ENCODE data around the gene BMPR1A. TPM values are rescaled to one million over a fixed set of nuclear protein-coding genes. Genes with fewer than 3 reads are reported as not detected.

Gene BMPR1A
- total RNA-seq, 1 experiment from 2014 or later = 42.6 TPM

GRCh38 chr10:86824151-86824550 lies 67.7 kb downstream of the BMPR1A start:
- BruUV-seq (replicated peaks) = no TSS peak
- Histone ChIP-seq H3K9me3 (ENCODE audit: control insufficient read depth in 1 of 2, insufficient read depth in 1 of 2, low read depth in 1 of 2, low read length in 2 of 2) (no peaks in the 10 kb centered on the region), H3K4me1 (ENCODE audit: control insufficient read depth in 1 of 2, insufficient read depth in 2 of 2, low read length in 2 of 2) (peaks cover 7 to 12% of the 10 kb centered on the region in 2 experiments; a peak in 3 of 4 replicates), H3K9ac (ENCODE audit: low read length) (no peak overlapping the region), H3K9me2 (ENCODE audit: insufficient read depth) (no peaks in the 10 kb centered on the region), H2AFZ (ENCODE audit: low read depth, low read length, poor library complexity, severe bottlenecking) (no peak overlapping the region), H3K4me3 (replicated peaks in 1 of 2; ENCODE audit: low read depth in 1 of 2, low read length in 2 of 2) (no peak overlapping the region), H3K36me3 (ENCODE audit: control insufficient read depth in 1 of 2, insufficient read depth in 2 of 2, low read length in 2 of 2) (no peaks in the 10 kb centered on the region), H3K79me2 (ENCODE audit: insufficient read depth, low read length) (peaks cover 54% of the 10 kb centered on the region), H3K4me2 (ENCODE audit: low read length) (no peak overlapping the region), H3K27ac (ENCODE audit: low read depth, low read length) (no peak overlapping the region), H4K20me1 (ENCODE audit: insufficient read depth) (no peaks in the 10 kb centered on the region), H3K27me3 (ENCODE audit: insufficient read depth, low read length) (no peaks in the 10 kb centered on the region)
- ChIA-PET RAD21 (ENCODE audit: low non-redundant PET in 1 of 2, low total read pairs in 2 of 2, uncharacterized antibody in 2 of 2, unreplicated experiment in 2 of 2) (no interaction called here), CTCF (no interaction called here), POLR2A (no interaction called here)
- intact Hi-C loops (cut with micrococcal nuclease) = no loop called here
- DNase-seq (ENCODE audit: low read depth, low spot score) = no peak
- ATAC-seq = no peak
- no peak for TF ChIP-seq POLR2A (IDR thresholded peaks at IDR 0.05; ENCODE audit: borderline replicate concordance, extremely low read depth, insufficient read depth, insufficient read length)

DNA sequence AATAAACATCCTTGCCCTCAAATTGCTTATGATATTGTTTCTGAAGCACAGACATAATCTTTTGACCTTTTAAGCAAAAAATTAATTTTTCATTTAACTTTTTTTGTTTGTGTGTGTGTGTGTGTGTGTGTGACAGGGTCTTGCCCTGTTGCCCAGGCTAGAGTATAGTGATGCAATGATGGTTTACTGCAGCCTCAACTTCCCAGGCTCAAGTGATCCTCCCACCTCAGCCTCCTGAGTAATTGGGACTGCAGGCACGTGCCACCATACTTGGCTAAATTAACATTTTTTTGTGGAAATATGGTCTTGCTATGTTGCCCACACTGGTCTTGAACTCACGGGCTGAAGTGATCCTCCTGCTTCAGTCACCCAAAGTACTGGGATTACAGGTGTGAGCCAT lies 68.9 kb downstream of the BMPR1A start:
- Histone ChIP-seq H3K36me3 (ENCODE audit: control insufficient read depth in 1 of 2, insufficient read depth in 2 of 2, low read length in 2 of 2) (no peaks in the 10 kb centered on the region), H3K27me3 (ENCODE audit: insufficient read depth, low read length) (no peaks in the 10 kb centered on the region), H4K20me1 (ENCODE audit: insufficient read depth) (no peaks in the 10 kb centered on the region), H3K9me3 (ENCODE audit: control insufficient read depth in 1 of 2, insufficient read depth in 1 of 2, low read depth in 1 of 2, low read length in 2 of 2) (no peaks in the 10 kb centered on the region), H3K4me2 (ENCODE audit: low read length) (no peak overlapping the region), H2AFZ (ENCODE audit: low read depth, low read length, poor library complexity, severe bottlenecking) (no peak overlapping the region), H3K4me3 (replicated peaks in 1 of 2; ENCODE audit: low read depth in 1 of 2, low read length in 2 of 2) (no peak overlapping the region), H3K4me1 (ENCODE audit: control insufficient read depth in 1 of 2, insufficient read depth in 2 of 2, low read length in 2 of 2) (peaks cover 7 to 17% of the 10 kb centered on the region in 2 experiments; a peak in 3 of 4 replicates), H3K27ac (ENCODE audit: low read depth, low read length) (no peak overlapping the region), H3K9ac (ENCODE audit: low read length) (no peak overlapping the region), H3K9me2 (ENCODE audit: insufficient read depth) (no peaks in the 10 kb centered on the region), H3K79me2 (ENCODE audit: insufficient read depth, low read length) (peaks cover 66% of the 10 kb centered on the region)
- intact Hi-C loops (cut with micrococcal nuclease) = no loop called here
- ChIA-PET RAD21 (ENCODE audit: low non-redundant PET in 1 of 2, low total read pairs in 2 of 2, uncharacterized antibody in 2 of 2, unreplicated experiment in 2 of 2) (no interaction called here), CTCF (no interaction called here), POLR2A (no interaction called here)
- DNase-seq (ENCODE audit: low read depth, low spot score) = no peak
- no TSS peak for BruUV-seq (replicated peaks)
- ATAC-seq = no peak
- TF ChIP-seq REST (IDR thresholded peaks at IDR 0.05; ENCODE audit: low read depth) = no peak
- TF ChIP-seq RAD21 (IDR thresholded peaks at IDR 0.05; ENCODE audit: low read depth) = no peak
- TF ChIP-seq MAX (IDR thresholded peaks at IDR 0.05) = no peak
- TF ChIP-seq SIN3A (IDR thresholded peaks at IDR 0.05; ENCODE audit: low read depth) = no peak
- TF ChIP-seq, protein P1, sequence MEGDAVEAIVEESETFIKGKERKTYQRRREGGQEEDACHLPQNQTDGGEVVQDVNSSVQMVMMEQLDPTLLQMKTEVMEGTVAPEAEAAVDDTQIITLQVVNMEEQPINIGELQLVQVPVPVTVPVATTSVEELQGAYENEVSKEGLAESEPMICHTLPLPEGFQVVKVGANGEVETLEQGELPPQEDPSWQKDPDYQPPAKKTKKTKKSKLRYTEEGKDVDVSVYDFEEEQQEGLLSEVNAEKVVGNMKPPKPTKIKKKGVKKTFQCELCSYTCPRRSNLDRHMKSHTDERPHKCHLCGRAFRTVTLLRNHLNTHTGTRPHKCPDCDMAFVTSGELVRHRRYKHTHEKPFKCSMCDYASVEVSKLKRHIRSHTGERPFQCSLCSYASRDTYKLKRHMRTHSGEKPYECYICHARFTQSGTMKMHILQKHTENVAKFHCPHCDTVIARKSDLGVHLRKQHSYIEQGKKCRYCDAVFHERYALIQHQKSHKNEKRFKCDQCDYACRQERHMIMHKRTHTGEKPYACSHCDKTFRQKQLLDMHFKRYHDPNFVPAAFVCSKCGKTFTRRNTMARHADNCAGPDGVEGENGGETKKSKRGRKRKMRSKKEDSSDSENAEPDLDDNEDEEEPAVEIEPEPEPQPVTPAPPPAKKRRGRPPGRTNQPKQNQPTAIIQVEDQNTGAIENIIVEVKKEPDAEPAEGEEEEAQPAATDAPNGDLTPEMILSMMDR (IDR thresholded peaks at IDR 0.05 in 2 of 3, conservative IDR thresholded peaks at IDR 0.05 in 1 of 3; ENCODE audit: borderline replicate concordance in 1 of 3, insufficient read depth in 1 of 3, low read depth in 2 of 3, low read length in 2 of 3) = no peak
- no peak for TF ChIP-seq POLR2A (IDR thresholded peaks at IDR 0.05; ENCODE audit: borderline replicate concordance, extremely low read depth, insufficient read depth, insufficient read length)
